ENCODE results near the gene FCHSD2.
"Not testable (repeated sequence)": the region's sequence is repeated elsewhere in the genome, so short reads cannot be mapped to it uniquely, and the experiment has no call there.

- not testable (repeated sequence) for TF ChIP-seq CTCF (IDR thresholded peaks at IDR 0.05; ENCODE audit: low read depth, low read length); POLR2A (IDR thresholded peaks at IDR 0.05; ENCODE audit: extremely low read depth, insufficient read length); MAX (IDR thresholded peaks at IDR 0.05; ENCODE audit: low read depth, low read length); MYC (IDR thresholded peaks at IDR 0.05; ENCODE audit: low read depth, low read length)
Measured at GRCh38 chr11:73136722-73137121, 5.4 kb downstream of the FCHSD2 start.

Measured in NB4 (cell line).